ENCODE data around the gene PCBP1. TPM values are rescaled to one million over a fixed set of nuclear protein-coding genes. Genes with fewer than 3 reads are reported as not detected.
A peak's percentile ranks its signal among the peaks of the same experiment; 100 is the strongest.
"Not testable (repeated sequence)": the region's sequence is repeated elsewhere in the genome, so short reads cannot be mapped to it uniquely, and the experiment has no call there.

PCBP1 gene
- total and polyA plus RNA-seq, 7 donors: 423 to 746 (median 530) TPM

DNA sequence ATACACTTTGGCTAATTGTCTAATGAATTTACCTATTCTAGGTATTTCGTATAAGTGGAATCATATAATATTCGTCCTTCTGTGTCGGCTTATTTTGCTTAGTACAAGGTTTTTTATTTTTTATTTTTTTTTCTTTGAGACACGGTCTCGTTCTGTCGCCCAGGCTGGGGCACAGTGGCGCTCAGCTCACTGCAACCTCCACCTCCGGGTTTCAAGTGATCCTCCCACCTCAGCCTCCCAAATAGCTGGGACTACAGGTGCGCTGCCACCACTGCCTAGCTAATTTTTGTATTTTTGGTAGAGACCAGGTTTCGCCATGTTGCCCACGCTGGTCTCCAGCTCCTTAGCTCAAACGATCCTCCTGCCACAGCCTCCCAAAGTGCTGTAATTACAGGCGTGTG, 38.2 kb downstream of the PCBP1 start:
- DNase-seq (no peak), ATAC-seq (no peak)
- 68 to 71% (median 68%) methylated on average over 13 of the region's 13 CpGs for WGBS, 3 donors
- H3K36me3 ChIP-seq (ENCODE audit: insufficient read depth in 1 of 2, low read depth in 1 of 2): no peaks in the 10 kb centered on the region
- no peaks in the 10 kb centered on the region for H3K27me3 ChIP-seq (ENCODE audit: insufficient read depth in 3 of 3, low read length in 2 of 3)
- peaks cover 51% of the 10 kb centered on the region for H3K4me1 ChIP-seq
- TF ChIP-seq, protein P1, sequence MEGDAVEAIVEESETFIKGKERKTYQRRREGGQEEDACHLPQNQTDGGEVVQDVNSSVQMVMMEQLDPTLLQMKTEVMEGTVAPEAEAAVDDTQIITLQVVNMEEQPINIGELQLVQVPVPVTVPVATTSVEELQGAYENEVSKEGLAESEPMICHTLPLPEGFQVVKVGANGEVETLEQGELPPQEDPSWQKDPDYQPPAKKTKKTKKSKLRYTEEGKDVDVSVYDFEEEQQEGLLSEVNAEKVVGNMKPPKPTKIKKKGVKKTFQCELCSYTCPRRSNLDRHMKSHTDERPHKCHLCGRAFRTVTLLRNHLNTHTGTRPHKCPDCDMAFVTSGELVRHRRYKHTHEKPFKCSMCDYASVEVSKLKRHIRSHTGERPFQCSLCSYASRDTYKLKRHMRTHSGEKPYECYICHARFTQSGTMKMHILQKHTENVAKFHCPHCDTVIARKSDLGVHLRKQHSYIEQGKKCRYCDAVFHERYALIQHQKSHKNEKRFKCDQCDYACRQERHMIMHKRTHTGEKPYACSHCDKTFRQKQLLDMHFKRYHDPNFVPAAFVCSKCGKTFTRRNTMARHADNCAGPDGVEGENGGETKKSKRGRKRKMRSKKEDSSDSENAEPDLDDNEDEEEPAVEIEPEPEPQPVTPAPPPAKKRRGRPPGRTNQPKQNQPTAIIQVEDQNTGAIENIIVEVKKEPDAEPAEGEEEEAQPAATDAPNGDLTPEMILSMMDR (IDR thresholded peaks at IDR 0.05): no peak
- peak overlapping the region; percentile 99 for H3K27ac ChIP-seq
- intact Hi-C loops (cut with DNase I): loop anchor here in 1 of 2 donors (2.0 kb wide), 1 partner anchor 15 kb away; no protein-coding TSS in a partner anchor
- H3K9me3 ChIP-seq: no peaks in the 10 kb centered on the region
- H3K4me3 ChIP-seq: peak overlapping the region; percentile 83

DNA sequence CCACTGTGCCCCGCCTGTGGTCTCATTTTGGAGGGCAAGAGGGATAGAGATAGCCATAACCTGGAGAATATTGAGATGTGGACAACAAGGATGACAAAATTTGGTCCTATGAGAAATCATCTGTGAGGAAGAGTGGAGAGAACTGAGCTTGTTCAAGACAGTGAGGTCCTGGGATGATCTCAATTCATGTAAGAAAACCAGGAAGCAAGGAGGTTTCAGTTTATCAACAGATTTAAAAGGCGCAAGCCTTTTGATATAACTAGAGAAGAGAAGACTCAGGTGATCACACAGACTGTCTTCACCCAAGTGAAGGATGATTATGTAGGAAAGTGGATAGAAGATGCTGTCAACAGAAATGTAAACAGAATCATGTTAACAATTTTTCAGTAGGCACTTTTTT, 39.1 kb downstream of the PCBP1 start:
- H3K27ac ChIP-seq: peak overlapping the region; percentile 99
- no peak overlapping the region for H3K4me3 ChIP-seq
- 87 to 96% (median 95%) methylated on average over 2 of the region's 2 CpGs for WGBS, 3 donors
- intact Hi-C loops (cut with DNase I): no loop called here
- TF ChIP-seq, protein P1 (IDR thresholded peaks at IDR 0.05): no peak
- H3K27me3 ChIP-seq (ENCODE audit: insufficient read depth in 3 of 3, low read length in 2 of 3): no peaks in the 10 kb centered on the region
- no peaks in the 10 kb centered on the region for H3K36me3 ChIP-seq (ENCODE audit: insufficient read depth in 1 of 2, low read depth in 1 of 2)
- H3K9me3 ChIP-seq: no peaks in the 10 kb centered on the region
- peak in 1 of 2 donors; percentile 19 for DNase-seq
- ATAC-seq: no peak
- H3K4me1 ChIP-seq: peaks cover 53% of the 10 kb centered on the region

GRCh38 chr2:70128005-70128404, 40.7 kb downstream of the PCBP1 start:
- DNase-seq (no peak), ATAC-seq (peak in 1 of 4 donors; percentile 24)
- WGBS, 3 donors: 24 to 31% (median 25%) methylated on average over 1 of the region's 1 CpG
- Histone ChIP-seq H3K4me3 (no peak overlapping the region), H3K9me3 (no peaks in the 10 kb centered on the region), H3K27me3 (ENCODE audit: insufficient read depth in 3 of 3, low read length in 2 of 3) (no peaks in the 10 kb centered on the region), H3K4me1 (peaks cover 55% of the 10 kb centered on the region), H3K27ac (peak overlapping the region; percentile 99), H3K36me3 (ENCODE audit: insufficient read depth in 1 of 2, low read depth in 1 of 2) (no peaks in the 10 kb centered on the region)
- intact Hi-C loops (cut with DNase I): no loop called here
- TF ChIP-seq, protein P1 (IDR thresholded peaks at IDR 0.05): no peak

- DNase-seq; ATAC-seq; intact Hi-C loops (cut with DNase I); H3K36me3 ChIP-seq (ENCODE audit: insufficient read depth in 1 of 2, low read depth in 1 of 2); H3K27me3 ChIP-seq (ENCODE audit: insufficient read depth in 3 of 3, low read length in 2 of 3); H3K9me3 ChIP-seq: not testable (repeated sequence)
- H3K27ac ChIP-seq: peak overlapping the region; percentile 91
- 68 to 78% (median 73%) methylated on average over 17 of the region's 17 CpGs for WGBS, 3 donors
- H3K4me3 ChIP-seq: peak overlapping the region; percentile 58
- peaks cover 57% of the 10 kb centered on the region for H3K4me1 ChIP-seq
These were observed 44.3 kb downstream of the PCBP1 start for GRCh38 chr2:70131344-70132143.

DNA sequence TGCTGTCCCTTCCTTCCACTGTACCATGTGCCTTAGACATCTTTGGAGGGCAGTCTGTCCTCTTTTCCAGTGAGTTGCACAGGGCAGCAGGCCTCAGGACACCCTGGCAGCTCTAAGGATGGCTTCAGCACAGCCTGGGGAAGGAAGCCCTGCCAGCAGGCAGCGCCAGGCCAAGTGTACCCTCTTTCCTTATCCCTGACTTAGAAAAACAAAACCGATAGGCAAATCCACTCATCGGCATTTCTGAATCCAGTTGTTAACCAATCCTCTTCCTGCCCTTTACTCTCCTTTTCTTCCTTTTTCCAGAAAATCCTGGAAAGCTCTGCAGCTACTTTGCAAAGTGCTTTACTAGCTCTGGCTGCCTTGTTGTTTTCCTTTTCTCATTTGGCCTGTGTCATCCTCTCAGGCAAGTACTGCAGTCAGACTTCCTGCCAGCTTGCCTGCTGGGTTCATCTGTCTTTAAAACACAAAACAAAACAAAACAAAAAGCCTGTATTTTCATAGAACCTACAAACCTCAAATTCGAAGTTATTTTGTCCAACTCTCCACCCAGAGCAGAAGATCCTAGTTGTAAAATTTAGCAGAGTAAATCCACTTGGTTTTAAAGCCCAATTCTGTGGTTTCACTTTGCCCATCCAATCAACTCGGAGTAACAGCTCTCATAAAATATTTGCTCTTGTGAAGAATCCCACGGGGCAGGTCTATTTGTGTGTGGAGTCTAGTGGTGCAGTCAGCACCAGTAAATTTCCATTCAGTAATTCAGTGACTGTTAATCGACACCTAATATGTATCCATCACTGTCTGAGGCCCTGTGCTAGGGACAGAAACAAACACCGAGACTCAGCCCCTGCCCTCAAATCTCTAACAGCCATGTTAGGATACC, 45.2 kb downstream of the PCBP1 start:
- DNase-seq (peak; percentile 39 to 68), ATAC-seq (peak; percentile 66 to 87 (median 76))
- 0 to 2% (median 0%) methylated on average over 8 of the region's 8 CpGs for WGBS, 3 donors
- no peaks in the 10 kb centered on the region for H3K36me3 ChIP-seq (ENCODE audit: insufficient read depth in 1 of 2, low read depth in 1 of 2)
- TF ChIP-seq, protein P1 (IDR thresholded peaks at IDR 0.05): no peak
- no peaks in the 10 kb centered on the region for H3K9me3 ChIP-seq
- H3K27ac ChIP-seq: peak overlapping the region; percentile 91
- intact Hi-C loops (cut with DNase I): no loop called here
- peak overlapping the region; percentile 58 for H3K4me3 ChIP-seq
- no peaks in the 10 kb centered on the region for H3K27me3 ChIP-seq (ENCODE audit: insufficient read depth in 3 of 3, low read length in 2 of 3)
- peaks cover 52% of the 10 kb centered on the region for H3K4me1 ChIP-seq

All from psoas muscle (tissue), 8 donors.